GM23338 (cell line): ENCODE results near the gene GPR162. TPM values are rescaled to one million over a fixed set of nuclear protein-coding genes. Genes with fewer than 3 reads are reported as not detected.

ENCODE experiments used
- ATAC-seq: fragments of 200-7000 bp; cut with Tn5 transposase; 3 replicates; pipeline ENCODE4 v1.9.1; 2020
- DNase-seq: peaks from one replicate; pipeline ENCODE4 v3.0.0-alpha.2; 2015; ENCODE audit warnings: low spot score
- H2AFZ ChIP-seq: fragments of 200-600 bp; sonication (generic); 2 replicates; pipeline ENCODE4 v1.8.0; 2016; ENCODE audit warnings: antibody characterized with exemption, mild to moderate bottlenecking, moderate library complexity
- H3F3A ChIP-seq: fragments of 200-600 bp; sonication (generic); replicated peaks from 2 replicates; pipeline ENCODE4 v1.8.0; 2017; ENCODE audit warnings: antibody characterized with exemption, mixed run types, low read depth
- H3K27ac ChIP-seq: fragments of 200-600 bp; sonication (generic); 2 replicates; pipeline ENCODE4 v1.6.1; 2016; ENCODE audit warnings: low read depth
- H3K27me3 ChIP-seq: fragments of 200-600 bp; sonication (generic); 2 replicates; pipeline ENCODE4 v1.8.0; 2016; ENCODE audit warnings: mild to moderate bottlenecking, mixed run types, moderate library complexity; ENCODE audit not compliant: insufficient read depth
- H3K36me3 ChIP-seq: fragments of 200-600 bp; sonication (generic); 2 replicates; pipeline ENCODE4 v1.8.0; 2016; ENCODE audit warnings: mild to moderate bottlenecking; ENCODE audit not compliant: insufficient read depth
- H3K4me1 ChIP-seq: fragments of 200-600 bp; sonication (generic); 2 replicates; pipeline ENCODE4 v1.8.0; 2016; ENCODE audit warnings: mild to moderate bottlenecking, moderate library complexity; ENCODE audit not compliant: insufficient read depth
- H3K4me2 ChIP-seq: fragments of 200-600 bp; sonication (generic); 2 replicates; pipeline ENCODE4 v1.7.1; 2017; ENCODE audit warnings: mixed run types
- H3K4me3 ChIP-seq: fragments of 200-600 bp; sonication (generic); 2 replicates; pipeline ENCODE4 v1.6.1; 2016; ENCODE audit warnings: mixed run types
- H3K79me2 ChIP-seq: fragments of 200-600 bp; sonication (generic); replicated peaks from 2 replicates; pipeline ENCODE4 v1.8.0; 2017; ENCODE audit warnings: mild to moderate bottlenecking; ENCODE audit not compliant: insufficient read depth
- H3K9me2 ChIP-seq: fragments of 200-600 bp; sonication (generic); 2 replicates; pipeline ENCODE4 v1.8.0; 2017; ENCODE audit not compliant: insufficient read depth
- H4K20me1 ChIP-seq: fragments of 200-600 bp; sonication (generic); replicated peaks from 2 replicates; pipeline ENCODE4 v1.8.0; 2017; ENCODE audit warnings: mild to moderate bottlenecking; ENCODE audit not compliant: insufficient read depth
- H3K27ac Mint-ChIP-seq: 2 replicates; pipeline ENCODE4 v1.8.0; 2020; ENCODE audit warnings: inconsistent platforms, mild to moderate bottlenecking, moderate library complexity, mixed read lengths
- H3K27me3 Mint-ChIP-seq: 3 replicates; pipeline ENCODE4 v1.8.0; 2022; ENCODE audit warnings: low read depth, mild to moderate bottlenecking, moderate library complexity, mixed read lengths, inconsistent platforms; ENCODE audit not compliant: insufficient read depth, poor library complexity
- H3K36me3 Mint-ChIP-seq: 3 replicates; pipeline ENCODE4 v1.8.0; 2021; ENCODE audit warnings: low read depth, mild to moderate bottlenecking, inconsistent platforms, moderate library complexity, mixed read lengths
- H3K4me1 Mint-ChIP-seq: 3 replicates; pipeline ENCODE4 v1.8.0; 2020; ENCODE audit warnings: mild to moderate bottlenecking, inconsistent platforms, mixed read lengths
- H3K4me3 Mint-ChIP-seq: 3 replicates; pipeline ENCODE4 v1.8.0; 2021; ENCODE audit warnings: moderate library complexity, mild to moderate bottlenecking, inconsistent platforms, mixed read lengths
- H3K9me3 Mint-ChIP-seq: 3 replicates; pipeline ENCODE4 v1.8.0; 2020; ENCODE audit warnings: moderate library complexity, mild to moderate bottlenecking, inconsistent platforms, mixed read lengths
- CREB1 ChIP-seq: fragments of 250-450 bp; sonication (Bioruptor Pico); IDR thresholded peaks from 2 replicates; pipeline ENCODE4 v1.5.0; 2020; ENCODE audit warnings: low read depth, mild to moderate bottlenecking, moderate library complexity
- EZH2 ChIP-seq: fragments of 200-600 bp; sonication (generic); IDR thresholded peaks from one replicate; pipeline ENCODE4 v1.8.0; 2017; ENCODE audit warnings: antibody characterized with exemption, mild to moderate bottlenecking, low read depth; ENCODE audit not compliant: unreplicated experiment
- EZH2phosphoT487 ChIP-seq: fragments of 200-600 bp; sonication (generic); IDR thresholded peaks from one replicate; pipeline ENCODE4 v1.8.1; 2018; ENCODE audit warnings: antibody characterized with exemption; ENCODE audit not compliant: unreplicated experiment
- JUNB ChIP-seq: IDR thresholded peaks from one replicate; pipeline ENCODE4 v1.6.1; 2016; ENCODE audit warnings: antibody characterized with exemption; ENCODE audit not compliant: unreplicated experiment
- NANOG ChIP-seq: IDR thresholded peaks from 2 replicates; pipeline ENCODE4 v1.6.1; 2016; ENCODE audit warnings: antibody characterized with exemption, borderline replicate concordance
- POLR2AphosphoS5 ChIP-seq: IDR thresholded peaks from 2 replicates; pipeline ENCODE4 v1.6.1; 2016; ENCODE audit warnings: antibody characterized with exemption, low read depth
- STAT1 ChIP-seq: IDR thresholded peaks from one replicate; pipeline ENCODE4 v1.6.1; 2016; ENCODE audit warnings: antibody characterized with exemption; ENCODE audit not compliant: unreplicated experiment
- ZNF114 ChIP-seq: fragments of 250-450 bp; sonication (Bioruptor Pico); IDR thresholded peaks from 2 replicates; pipeline ENCODE4 v1.5.0; 2020; ENCODE audit warnings: mild to moderate bottlenecking, moderate library complexity
- ZNF331 ChIP-seq: fragments of 250-450 bp; sonication (Bioruptor Pico); IDR thresholded peaks from 2 replicates; pipeline ENCODE4 v1.5.0; 2020; ENCODE audit warnings: low read depth, mild to moderate bottlenecking, moderate library complexity
- polyA plus RNA-seq: library from polyadenylated mRNA; unstranded; fragments of >200 nt; fragmentation: Nextera tagmentation; extraction: Ambion mirVana; gene quantifications from 2 replicates; pipeline ENCODE4 v1.2.1, GENCODE V29; 2016
- total RNA-seq: library from RNA; depleted of rRNA; stranded (reverse); fragments of >200 nt; shearing (Covaris generic); gene quantifications from 2 replicates; pipeline ENCODE4 v1.2.3, GENCODE V29; 2014
- TF ChIP-seq, protein P1 (sequence below): IDR thresholded peaks from one replicate; pipeline ENCODE4 v1.6.1; 2018; ENCODE audit warnings: antibody characterized with exemption; ENCODE audit not compliant: unreplicated experiment
- TF ChIP-seq, protein P2 (sequence below), 2 experiments: fragments of 200-600 bp in 1 of 2; sonication (generic) in 1 of 2; conservative IDR thresholded peaks; 2 replicates each; pipeline versions ENCODE4 v1.5.1 to v1.6.1; 2016 to 2017; ENCODE audit warnings: antibody characterized with exemption in 2 of 2, low read depth in 2 of 2, mild to moderate bottlenecking in 2 of 2, moderate library complexity in 1 of 2
- TF ChIP-seq, protein P3 (sequence below): IDR thresholded peaks from 2 replicates; pipeline ENCODE4 v1.6.1; 2016; ENCODE audit warnings: antibody characterized with exemption
- TF ChIP-seq, protein P4 (sequence below): fragments of 250-450 bp; sonication (Bioruptor Pico); IDR thresholded peaks from 2 replicates; pipeline ENCODE4 v1.5.0; 2020; ENCODE audit warnings: mild to moderate bottlenecking, moderate library complexity

Gene GPR162
- total and polyA plus RNA-seq, 2 experiments from 2014 or later: 4.7 to 5.0 TPM

GRCh38 chr12:6787309-6787708, 34.3 kb upstream of the GPR162 start:
- Histone ChIP-seq H3K4me1 (peaks cover 22% of the 10 kb centered on the region), H3K27me3 (no peaks in the 10 kb centered on the region), H4K20me1 (no peaks in the 10 kb centered on the region), H3K27ac (no peak overlapping the region), H3K79me2 (no peaks in the 10 kb centered on the region), H3K9me2 (no peaks in the 10 kb centered on the region), H3K36me3 (no peaks in the 10 kb centered on the region), H3K4me3 (no peak overlapping the region), H3K4me2 (peak overlapping the region; percentile 16), H3F3A (no peaks in the 10 kb centered on the region), H2AFZ (peak overlapping the region; percentile 4)
- DNase-seq: no peak
- H3K36me3 Mint-ChIP-seq: no peaks in the 10 kb centered on the region
- H3K9me3 Mint-ChIP-seq: no peaks in the 10 kb centered on the region
- peak overlapping the region; percentile 23; the same call in 1 of the 2 replicates for H3K27ac Mint-ChIP-seq
- no peak overlapping the region for H3K4me3 Mint-ChIP-seq
- TF ChIP-seq EZH2phosphoT487: no peak
- TF ChIP-seq JUNB: no peak
- no peak for TF ChIP-seq ZNF331 (CRISPR knock-in tag)
- TF ChIP-seq ZNF114 (CRISPR knock-in tag): no peak
- TF ChIP-seq NANOG: no peak
- TF ChIP-seq, protein P1, sequence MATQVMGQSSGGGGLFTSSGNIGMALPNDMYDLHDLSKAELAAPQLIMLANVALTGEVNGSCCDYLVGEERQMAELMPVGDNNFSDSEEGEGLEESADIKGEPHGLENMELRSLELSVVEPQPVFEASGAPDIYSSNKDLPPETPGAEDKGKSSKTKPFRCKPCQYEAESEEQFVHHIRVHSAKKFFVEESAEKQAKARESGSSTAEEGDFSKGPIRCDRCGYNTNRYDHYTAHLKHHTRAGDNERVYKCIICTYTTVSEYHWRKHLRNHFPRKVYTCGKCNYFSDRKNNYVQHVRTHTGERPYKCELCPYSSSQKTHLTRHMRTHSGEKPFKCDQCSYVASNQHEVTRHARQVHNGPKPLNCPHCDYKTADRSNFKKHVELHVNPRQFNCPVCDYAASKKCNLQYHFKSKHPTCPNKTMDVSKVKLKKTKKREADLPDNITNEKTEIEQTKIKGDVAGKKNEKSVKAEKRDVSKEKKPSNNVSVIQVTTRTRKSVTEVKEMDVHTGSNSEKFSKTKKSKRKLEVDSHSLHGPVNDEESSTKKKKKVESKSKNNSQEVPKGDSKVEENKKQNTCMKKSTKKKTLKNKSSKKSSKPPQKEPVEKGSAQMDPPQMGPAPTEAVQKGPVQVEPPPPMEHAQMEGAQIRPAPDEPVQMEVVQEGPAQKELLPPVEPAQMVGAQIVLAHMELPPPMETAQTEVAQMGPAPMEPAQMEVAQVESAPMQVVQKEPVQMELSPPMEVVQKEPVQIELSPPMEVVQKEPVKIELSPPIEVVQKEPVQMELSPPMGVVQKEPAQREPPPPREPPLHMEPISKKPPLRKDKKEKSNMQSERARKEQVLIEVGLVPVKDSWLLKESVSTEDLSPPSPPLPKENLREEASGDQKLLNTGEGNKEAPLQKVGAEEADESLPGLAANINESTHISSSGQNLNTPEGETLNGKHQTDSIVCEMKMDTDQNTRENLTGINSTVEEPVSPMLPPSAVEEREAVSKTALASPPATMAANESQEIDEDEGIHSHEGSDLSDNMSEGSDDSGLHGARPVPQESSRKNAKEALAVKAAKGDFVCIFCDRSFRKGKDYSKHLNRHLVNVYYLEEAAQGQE: no peak
- TF ChIP-seq, protein P2, sequence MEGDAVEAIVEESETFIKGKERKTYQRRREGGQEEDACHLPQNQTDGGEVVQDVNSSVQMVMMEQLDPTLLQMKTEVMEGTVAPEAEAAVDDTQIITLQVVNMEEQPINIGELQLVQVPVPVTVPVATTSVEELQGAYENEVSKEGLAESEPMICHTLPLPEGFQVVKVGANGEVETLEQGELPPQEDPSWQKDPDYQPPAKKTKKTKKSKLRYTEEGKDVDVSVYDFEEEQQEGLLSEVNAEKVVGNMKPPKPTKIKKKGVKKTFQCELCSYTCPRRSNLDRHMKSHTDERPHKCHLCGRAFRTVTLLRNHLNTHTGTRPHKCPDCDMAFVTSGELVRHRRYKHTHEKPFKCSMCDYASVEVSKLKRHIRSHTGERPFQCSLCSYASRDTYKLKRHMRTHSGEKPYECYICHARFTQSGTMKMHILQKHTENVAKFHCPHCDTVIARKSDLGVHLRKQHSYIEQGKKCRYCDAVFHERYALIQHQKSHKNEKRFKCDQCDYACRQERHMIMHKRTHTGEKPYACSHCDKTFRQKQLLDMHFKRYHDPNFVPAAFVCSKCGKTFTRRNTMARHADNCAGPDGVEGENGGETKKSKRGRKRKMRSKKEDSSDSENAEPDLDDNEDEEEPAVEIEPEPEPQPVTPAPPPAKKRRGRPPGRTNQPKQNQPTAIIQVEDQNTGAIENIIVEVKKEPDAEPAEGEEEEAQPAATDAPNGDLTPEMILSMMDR (conservative IDR thresholded peaks at IDR 0.05; ENCODE audit: low read depth in 2 of 2): no peak
- TF ChIP-seq CREB1 (CRISPR knock-in tag): no peak
- TF ChIP-seq STAT1: no peak
- TF ChIP-seq, protein P3, sequence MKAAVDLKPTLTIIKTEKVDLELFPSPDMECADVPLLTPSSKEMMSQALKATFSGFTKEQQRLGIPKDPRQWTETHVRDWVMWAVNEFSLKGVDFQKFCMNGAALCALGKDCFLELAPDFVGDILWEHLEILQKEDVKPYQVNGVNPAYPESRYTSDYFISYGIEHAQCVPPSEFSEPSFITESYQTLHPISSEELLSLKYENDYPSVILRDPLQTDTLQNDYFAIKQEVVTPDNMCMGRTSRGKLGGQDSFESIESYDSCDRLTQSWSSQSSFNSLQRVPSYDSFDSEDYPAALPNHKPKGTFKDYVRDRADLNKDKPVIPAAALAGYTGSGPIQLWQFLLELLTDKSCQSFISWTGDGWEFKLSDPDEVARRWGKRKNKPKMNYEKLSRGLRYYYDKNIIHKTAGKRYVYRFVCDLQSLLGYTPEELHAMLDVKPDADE: no peak
- TF ChIP-seq, protein P4, sequence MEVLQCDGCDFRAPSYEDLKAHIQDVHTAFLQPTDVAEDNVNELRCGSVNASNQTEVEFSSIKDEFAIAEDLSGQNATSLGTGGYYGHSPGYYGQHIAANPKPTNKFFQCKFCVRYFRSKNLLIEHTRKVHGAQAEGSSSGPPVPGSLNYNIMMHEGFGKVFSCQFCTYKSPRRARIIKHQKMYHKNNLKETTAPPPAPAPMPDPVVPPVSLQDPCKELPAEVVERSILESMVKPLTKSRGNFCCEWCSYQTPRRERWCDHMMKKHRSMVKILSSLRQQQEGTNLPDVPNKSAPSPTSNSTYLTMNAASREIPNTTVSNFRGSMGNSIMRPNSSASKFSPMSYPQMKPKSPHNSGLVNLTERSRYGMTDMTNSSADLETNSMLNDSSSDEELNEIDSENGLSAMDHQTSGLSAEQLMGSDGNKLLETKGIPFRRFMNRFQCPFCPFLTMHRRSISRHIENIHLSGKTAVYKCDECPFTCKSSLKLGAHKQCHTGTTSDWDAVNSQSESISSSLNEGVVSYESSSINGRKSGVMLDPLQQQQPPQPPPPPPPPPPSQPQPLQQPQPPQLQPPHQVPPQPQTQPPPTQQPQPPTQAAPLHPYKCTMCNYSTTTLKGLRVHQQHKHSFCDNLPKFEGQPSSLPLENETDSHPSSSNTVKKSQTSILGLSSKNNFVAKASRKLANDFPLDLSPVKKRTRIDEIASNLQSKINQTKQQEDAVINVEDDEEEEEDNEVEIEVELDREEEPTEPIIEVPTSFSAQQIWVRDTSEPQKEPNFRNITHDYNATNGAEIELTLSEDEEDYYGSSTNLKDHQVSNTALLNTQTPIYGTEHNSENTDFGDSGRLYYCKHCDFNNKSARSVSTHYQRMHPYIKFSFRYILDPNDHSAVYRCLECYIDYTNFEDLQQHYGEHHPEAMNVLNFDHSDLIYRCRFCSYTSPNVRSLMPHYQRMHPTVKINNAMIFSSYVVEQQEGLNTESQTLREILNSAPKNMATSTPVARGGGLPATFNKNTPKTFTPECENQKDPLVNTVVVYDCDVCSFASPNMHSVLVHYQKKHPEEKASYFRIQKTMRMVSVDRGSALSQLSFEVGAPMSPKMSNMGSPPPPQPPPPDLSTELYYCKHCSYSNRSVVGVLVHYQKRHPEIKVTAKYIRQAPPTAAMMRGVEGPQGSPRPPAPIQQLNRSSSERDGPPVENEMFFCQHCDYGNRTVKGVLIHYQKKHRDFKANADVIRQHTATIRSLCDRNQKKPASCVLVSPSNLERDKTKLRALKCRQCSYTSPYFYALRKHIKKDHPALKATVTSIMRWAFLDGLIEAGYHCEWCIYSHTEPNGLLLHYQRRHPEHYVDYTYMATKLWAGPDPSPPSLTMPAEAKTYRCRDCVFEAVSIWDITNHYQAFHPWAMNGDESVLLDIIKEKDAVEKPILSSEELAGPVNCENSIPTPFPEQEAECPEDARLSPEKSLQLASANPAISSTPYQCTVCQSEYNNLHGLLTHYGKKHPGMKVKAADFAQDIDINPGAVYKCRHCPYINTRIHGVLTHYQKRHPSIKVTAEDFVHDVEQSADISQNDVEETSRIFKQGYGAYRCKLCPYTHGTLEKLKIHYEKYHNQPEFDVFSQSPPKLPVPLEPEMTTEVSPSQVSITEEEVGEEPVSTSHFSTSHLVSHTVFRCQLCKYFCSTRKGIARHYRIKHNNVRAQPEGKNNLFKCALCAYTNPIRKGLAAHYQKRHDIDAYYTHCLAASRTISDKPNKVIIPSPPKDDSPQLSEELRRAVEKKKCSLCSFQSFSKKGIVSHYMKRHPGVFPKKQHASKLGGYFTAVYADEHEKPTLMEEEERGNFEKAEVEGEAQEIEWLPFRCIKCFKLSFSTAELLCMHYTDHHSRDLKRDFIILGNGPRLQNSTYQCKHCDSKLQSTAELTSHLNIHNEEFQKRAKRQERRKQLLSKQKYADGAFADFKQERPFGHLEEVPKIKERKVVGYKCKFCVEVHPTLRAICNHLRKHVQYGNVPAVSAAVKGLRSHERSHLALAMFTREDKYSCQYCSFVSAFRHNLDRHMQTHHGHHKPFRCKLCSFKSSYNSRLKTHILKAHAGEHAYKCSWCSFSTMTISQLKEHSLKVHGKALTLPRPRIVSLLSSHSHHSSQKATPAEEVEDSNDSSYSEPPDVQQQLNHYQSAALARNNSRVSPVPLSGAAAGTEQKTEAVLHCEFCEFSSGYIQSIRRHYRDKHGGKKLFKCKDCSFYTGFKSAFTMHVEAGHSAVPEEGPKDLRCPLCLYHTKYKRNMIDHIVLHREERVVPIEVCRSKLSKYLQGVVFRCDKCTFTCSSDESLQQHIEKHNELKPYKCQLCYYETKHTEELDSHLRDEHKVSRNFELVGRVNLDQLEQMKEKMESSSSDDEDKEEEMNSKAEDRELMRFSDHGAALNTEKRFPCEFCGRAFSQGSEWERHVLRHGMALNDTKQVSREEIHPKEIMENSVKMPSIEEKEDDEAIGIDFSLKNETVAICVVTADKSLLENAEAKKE (CRISPR knock-in tag): no peak
- no peak for TF ChIP-seq POLR2AphosphoS5
- no peak for TF ChIP-seq EZH2
- no peak for ATAC-seq
- H3K27me3 Mint-ChIP-seq: peaks cover 7% of the 10 kb centered on the region
- peaks cover 19% of the 10 kb centered on the region for H3K4me1 Mint-ChIP-seq
